NCI-H82 treated with DMSO at 0.1 percent for 48 hours (cell line): ENCODE results near the gene WDFY1.
A peak's percentile ranks its signal among the peaks of the same experiment; 100 is the strongest.
"Not testable (repeated sequence)": the region's sequence is repeated elsewhere in the genome, so short reads cannot be mapped to it uniquely, and the experiment has no call there.

Experiments used
- DNase-seq: peaks from one replicate; lab custom pipeline; 2025; ENCODE audit not compliant: unreplicated experiment; lab: John Stamatoyannopoulos, UW

Gene WDFY1

DNA sequence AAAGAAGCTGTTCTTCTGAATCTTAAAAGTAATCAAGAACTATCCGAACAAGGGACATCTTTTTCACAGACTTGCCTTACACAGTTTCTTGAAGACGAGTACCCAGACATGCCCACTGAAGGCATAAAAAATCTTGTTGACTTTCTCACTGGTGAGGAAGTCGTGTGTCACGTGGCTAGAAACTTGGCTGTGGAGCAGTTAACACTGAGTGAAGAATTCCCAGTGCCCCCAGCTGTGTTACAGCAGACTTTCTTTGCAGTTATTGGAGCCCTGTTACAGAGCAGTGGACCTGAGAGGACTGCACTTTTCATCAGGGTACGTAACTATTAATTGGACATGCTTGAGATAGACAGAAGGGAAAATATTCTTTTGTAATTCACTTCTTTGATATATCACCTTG lies 14.6 kb upstream of the WDFY1 start:
- DNase-seq = no peak

- DNase-seq = peak; percentile 82
Measured at GRCh38 chr2:223957092-223957851, 12.1 kb upstream of the WDFY1 start, which contains the start of gene MRPL44. MRPL44 (plus strand) TSS chr2:223957463; CDS start chr2:223957473, 10 bp downstream.

- no peak for DNase-seq
Measured at GRCh38 chr2:223956300-223956699, 11.2 kb upstream of the WDFY1 start.

DNA sequence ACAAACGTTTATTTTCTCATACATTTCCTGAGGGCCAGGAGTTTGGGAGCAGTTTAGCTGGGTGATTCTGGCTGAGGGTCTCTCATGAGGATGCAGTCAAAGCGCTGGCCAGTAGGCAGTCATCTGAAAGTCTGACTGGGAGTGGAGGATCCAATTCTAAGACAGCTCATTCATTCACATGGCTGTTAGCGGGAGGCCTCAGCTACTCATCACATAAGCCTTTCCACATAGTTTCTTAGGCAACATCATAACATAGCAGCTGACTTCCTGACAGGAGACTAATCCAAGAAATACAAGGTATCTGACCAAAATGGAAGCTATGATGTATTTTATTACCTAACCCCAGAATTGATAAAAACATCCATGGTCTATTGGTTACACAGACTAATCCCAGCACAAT lies 9.3 kb upstream of the WDFY1 start:
- no peak for DNase-seq

DNA sequence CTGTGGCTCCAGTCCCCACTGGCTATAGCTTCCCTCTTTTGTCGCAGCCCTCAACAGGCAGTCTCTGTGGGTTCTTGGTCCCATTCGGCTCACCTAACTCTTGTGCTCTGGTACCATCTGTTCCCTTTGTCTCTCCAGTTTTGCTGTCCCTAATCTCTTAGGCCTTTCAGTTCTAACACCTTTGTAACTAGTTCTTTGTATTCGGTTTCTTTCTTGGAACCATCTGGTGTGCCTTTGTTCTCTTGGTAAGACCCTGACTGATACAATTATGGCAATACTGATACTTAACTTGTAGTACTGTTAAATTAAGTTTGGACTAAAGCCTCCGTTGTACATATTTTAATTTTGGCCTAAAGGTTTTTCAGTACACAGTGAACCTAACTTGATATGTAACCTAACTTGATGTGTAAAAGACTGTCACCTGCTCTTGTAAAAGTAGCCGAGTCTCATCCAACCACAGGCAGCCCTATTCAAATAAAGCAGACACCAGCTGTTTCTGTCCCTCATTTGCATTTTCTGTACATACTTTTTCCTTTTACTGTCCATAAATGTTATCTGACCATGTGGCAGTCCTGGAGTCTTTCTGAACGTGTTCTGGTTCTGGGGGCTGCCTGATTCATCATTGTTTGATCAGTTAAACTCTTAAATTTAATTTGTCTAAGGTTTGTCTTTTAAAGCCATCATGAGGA lies 7.3 kb upstream of the WDFY1 start:
- peak; percentile 98 for DNase-seq

- DNase-seq = no peak
Measured at GRCh38 chr2:223950448-223951347, 5.6 kb upstream of the WDFY1 start.

DNA sequence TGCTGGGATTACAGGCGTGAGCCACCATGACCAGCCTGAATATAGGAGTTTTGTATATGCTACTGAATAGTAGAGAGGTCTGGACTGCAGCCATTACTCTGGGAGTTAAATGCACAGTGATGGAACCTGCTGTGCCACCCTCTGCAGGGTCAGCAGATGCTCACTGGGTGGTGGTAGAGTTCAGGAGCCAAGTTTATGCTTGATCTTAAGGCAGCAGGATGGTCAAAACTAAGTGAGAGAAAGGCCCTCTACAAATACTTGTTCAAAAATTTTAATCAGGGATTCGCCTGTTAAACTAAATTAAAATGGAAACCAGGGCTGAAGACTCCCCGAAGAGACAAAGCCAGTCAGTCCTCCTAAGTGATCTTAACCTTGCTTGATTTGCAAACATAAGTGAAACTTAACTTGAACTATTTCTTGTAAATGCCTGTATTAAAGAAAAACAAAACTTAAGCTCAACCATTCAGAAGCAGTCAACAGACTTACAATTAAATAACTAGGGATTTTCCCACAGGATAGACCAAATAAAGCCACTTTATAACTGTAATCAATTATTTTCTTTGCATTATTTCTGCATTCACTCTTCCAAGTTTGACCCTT lies 4.2 kb upstream of the WDFY1 start:
- DNase-seq = no peak

DNA sequence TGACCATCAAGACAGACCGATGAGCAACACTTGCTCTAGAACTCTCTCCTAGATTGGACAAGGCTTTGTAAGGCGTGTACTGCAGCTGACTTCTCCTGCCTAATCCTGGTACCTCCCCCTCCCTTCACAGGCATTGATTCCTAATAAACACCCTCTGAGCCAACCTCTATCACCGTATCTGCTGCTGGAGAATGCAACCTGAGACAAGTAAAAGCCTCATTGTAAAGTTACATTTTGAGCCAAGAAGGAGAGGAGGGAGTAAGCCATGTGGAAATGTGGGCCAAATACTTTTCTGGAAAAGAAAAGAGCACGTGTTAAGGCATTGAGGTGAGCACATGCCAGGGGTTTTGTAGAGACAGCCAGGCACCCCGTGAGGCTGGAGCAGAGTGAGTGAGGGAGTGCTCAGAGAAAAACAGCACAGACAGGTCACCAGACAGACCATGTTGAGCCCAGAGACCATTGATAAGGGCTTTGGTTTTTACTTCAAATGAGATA lies 2.6 kb upstream of the WDFY1 start:
- peak; percentile 28 for DNase-seq

DNA sequence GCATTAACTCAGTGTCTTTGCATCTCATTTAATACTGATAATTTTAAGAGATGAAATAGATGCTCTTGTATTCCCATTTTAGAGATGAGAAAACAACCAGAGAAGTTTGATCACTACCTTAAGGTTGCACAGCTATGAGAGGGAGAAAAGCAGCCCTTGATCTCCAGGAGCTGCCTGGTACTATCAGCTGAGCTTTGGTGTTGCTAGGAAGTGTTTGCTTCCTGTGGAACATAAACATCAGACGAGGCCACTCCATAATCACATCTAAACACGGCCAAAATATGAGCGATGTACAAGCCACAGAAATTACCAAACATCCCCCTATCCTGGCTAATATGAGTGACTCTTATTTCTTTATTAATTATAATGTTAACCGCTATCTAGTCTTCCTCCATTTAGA lies 620 bp upstream of the WDFY1 start:
- no peak for DNase-seq

DNA sequence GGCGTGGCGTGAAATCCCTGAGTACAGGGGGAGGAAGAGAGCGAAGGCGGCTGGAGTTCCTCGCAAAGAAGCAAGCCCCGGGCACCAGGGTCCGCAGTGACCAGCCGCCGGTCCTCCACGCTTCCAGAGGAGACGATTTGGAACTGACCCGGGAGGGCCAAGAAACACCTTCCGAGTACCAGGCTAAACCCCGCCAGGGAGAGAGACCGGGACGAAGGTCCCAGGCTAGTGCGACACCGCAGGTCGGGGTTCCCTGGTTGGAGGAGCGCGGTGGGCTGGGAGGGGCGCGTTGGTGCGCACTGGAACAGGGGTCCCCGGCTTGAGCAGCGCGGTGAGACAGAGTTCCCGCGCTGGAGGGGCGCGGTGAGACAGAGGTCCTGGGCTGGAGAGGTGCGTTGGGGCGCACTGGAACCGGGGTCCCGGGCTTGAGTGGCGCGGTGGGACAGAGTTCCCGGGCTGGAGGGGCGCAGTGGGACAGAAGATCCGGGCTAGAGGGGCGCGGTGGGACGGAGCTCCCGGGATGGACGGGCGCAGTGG lies 901 bp downstream of the WDFY1 start:
- DNase-seq = no peak

- no peak for DNase-seq
Measured at GRCh38 chr2:223943561-223944008, 1.6 kb downstream of the WDFY1 start.

DNA sequence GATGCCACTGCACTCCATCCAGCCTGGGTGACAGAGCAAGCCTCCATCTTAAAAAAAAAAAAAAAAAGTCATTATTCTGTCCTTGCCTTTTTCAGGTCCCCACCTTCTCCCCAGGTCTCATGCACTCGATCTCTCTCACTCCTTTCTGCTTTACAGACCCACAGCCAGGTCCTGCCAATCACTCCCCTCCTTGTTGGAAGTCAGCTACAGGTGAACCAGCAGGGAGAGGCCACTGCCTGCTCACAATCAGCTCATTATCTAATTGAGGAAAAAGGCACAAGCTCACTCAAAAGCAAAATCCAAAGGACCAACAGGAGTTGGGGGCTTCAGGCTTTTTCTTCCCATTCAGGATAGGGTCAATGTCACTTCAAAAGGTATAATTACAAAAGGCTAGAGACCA lies 2.0 kb downstream of the WDFY1 start:
- no peak for DNase-seq

DNA sequence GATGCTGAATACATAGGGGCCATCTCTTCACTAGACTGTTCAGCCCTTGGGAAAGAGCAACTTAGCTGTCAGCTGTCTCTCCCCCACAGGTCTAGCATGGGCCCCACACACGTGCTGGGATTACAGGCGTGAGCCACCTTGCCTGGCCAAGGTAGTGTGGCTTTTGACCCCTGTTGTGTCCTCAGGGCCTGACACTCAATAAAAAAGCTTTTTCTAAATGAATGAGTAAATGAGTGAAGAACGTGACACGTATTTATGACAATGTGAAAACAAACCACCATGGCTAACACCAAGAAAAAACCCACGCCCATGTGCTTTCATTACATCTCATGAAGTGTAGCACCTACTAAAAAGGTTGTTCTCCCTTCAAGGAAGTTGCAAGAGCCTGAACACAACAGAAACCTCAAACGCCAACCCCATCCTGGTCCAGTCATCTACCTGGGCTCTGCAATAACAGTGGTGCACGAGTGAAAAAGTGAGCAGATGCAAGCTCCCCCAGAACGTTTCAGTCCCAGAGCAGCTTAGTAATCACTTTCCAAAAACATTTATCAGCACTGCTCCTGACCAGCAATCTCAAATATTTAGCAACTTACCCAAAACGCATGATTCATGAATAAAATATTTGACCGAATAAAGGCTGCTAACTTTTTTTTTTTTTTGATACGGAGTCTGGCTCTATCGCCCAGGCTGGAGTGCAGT lies 3.4 kb downstream of the WDFY1 start:
- DNase-seq = no peak

GRCh38 chr2:223939438-223939837 lies 5.7 kb downstream of the WDFY1 start:
- not testable (repeated sequence) for DNase-seq

GRCh38 chr2:223937535-223937934 lies 7.6 kb downstream of the WDFY1 start:
- no peak for DNase-seq

DNA sequence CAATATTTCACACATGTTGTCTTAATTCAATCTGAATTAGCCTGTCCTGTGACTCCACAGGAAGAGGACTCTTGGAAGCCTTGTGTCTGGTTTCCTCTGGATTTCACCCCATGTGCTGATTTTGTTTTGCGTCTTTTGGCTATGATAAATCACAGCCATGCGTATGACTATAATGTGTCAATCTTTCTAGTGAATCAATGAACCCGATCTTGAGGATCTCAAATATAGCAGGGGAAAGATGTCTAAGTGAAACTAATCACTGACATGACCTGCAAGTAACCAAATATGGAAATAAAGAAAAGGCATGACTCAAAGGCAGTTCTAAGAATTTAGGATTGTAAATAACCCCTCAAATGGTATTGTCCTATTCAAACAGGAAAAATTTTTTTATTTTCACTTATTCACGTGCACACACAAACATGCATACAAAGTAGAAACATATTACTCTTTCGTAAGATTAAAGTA lies 8.2 kb downstream of the WDFY1 start:
- DNase-seq = no peak

- DNase-seq = no peak
Measured at GRCh38 chr2:223935459-223936125, 9.5 kb downstream of the WDFY1 start.

DNA sequence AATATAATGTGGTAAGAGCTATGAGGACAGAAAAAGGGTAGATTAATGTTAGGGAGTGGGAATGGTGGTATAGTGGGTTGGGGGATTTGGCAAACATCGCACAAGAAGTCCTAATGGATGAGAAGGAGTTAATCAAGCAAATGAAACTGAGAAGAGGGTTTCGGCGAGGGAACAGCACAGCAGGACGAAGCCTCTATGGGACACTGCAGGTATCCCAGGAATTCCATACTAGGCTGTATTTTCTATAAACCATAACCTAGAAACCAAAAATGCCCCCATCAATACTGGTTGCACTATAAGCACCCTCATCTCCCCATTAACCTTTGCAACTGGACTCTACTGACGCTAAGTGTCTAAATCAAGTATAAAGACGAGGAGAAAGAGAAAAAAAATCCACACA lies 10.3 kb downstream of the WDFY1 start:
- DNase-seq = no peak
